ENCODE measurements around the gene RTN4RL1. TPM values are rescaled to one million over a fixed set of nuclear protein-coding genes. Genes with fewer than 3 reads are reported as not detected.

RTN4RL1 gene
- total and polyA plus RNA-seq, 4 experiments from 2014 or later: 0.27 to 2.0 (median 0.39) TPM

DNA sequence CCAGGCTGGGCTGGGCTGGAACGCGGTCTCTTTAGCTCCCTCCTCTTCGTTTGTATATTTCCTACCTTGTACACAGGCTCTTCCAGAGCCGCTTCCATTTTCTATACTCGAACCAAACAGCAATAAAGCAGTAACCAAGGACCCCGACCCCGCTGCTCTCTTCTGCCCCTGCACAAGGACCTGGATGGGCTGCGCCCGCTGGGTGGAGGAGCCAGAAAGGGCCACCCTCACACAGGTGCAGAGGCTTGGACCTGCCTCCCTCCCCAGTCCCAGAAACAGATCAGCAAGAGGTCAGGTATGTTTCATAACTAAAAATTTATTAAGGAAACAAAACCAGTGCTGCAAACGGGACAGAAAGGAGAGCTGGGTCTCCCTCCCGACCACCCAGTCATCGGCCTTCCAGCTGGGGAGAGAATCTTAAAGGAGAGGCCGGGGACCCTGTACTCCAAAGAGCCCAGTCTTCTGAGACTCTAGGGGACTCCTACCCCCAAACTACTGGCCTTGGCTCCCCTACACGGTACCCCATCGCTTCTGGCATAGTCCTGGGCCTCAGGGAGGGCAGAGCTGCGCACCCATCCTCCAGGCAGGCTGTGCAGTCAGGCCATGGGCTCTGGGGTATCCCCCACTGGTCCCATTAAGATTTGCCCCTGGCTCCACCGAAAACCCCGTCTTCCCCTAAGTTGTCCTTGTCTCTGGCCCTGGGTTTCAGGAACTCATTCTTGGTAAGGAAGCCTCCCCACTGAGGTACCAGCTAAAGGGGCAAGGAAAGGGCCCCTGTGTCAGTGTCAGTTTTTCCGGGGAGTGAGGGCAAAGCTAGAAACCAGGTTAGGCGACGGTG is 34.6 kb upstream of the RTN4RL1 start:
- no peaks in the 10 kb centered on the region for H3K27me3 ChIP-seq (ENCODE audit: insufficient read depth, low read length)
- no peaks in the 10 kb centered on the region for H3K9me3 Mint-ChIP-seq
- H3K36me3 ChIP-seq (ENCODE audit: insufficient read depth, low read length): peaks cover 16% of the 10 kb centered on the region
- H3K4me3 Mint-ChIP-seq: peak overlapping the region in 6 of 8 donors; percentile 3 to 31 (median 8)
- intact Hi-C loops (cut with micrococcal nuclease): no loop called here
- ChIA-PET CTCF (ENCODE audit: partially characterized antibody) (interaction anchor here (0.6 to 8.6 kb wide), 6 partner anchors 10 to 210 kb away, joined by 4 to 192 read pairs (median 8); no protein-coding TSS in a partner anchor), POLR2A (ENCODE audit: partially characterized antibody) (interaction anchor here (0.6 to 6.8 kb wide), 4 partner anchors 30 to 238 kb away, joined by 3 to 75 read pairs (median 8); no protein-coding TSS in a partner anchor)
- H3K36me3 Mint-ChIP-seq: peaks cover 31 to 33% of the 10 kb centered on the region in 2 donors
- H3K27ac Mint-ChIP-seq: peak overlapping the region in 6 of 7 donors; percentile 7 to 68 (median 50)
- H3K27me3 Mint-ChIP-seq: no peaks in the 10 kb centered on the region
- no peak overlapping the region for H3K4me3 ChIP-seq (ENCODE audit: low read length in 2 of 2)
- DNase-seq: no peak
- H3K27ac ChIP-seq (ENCODE audit: low read depth, low read length): no peak overlapping the region
- H3K4me1 ChIP-seq (ENCODE audit: insufficient read depth, low read length): peaks cover 13% of the 10 kb centered on the region
- peaks cover 5 to 11% (median 7%) of the 10 kb centered on the region in 4 donors for H3K4me1 Mint-ChIP-seq
- H3K9me3 ChIP-seq (ENCODE audit: control insufficient read depth in 1 of 2, low read length in 2 of 2): no peaks in the 10 kb centered on the region

DNA sequence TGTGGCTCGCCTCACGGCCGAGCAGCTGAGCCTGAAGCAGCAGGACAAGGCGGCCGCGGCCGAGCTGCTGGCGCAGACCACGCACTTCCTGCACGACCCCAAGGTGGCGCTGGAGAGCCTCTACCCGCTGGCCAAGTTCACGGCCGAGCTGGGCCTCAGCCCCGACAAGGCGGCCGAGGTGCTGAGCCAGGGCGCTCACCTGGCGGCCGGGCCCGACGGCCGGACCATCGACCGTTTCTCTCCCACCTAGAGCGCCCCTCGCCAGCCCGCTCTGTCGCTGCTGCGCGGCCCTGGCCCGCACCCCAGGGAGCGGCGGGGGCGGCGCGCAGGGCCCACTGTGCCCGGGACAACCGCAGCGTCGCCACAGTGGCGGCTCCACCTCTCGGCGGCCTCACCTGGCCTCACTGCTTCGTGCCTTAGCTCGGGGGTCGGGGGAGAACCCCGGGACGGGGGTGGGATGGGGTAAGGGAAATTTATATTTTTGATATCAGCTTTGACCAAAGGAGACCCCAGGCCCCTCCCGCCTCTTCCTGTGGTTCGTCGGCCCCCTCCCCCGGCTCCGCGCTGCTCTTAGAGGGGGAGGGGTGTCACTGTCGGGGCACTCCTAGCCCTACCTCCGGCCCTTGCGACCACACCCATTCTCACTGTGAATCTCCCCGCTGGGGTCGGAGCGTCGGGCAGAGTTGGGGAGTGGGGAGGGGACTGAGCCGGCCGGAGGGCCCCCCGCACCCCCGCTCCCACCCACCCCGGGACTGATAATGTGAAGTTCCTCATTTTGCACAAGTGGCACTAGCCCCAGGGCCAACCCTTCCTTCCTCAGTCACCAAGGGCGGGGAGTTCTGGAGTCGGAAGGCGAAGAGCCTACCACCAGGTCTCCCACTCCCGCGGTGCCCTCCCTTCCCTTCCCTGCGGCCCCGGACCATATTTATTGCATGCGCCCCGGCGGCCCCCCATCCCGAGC is 33.7 kb upstream of the RTN4RL1 start:
- Mint-ChIP-seq H3K9me3 (no peaks in the 10 kb centered on the region), H3K27me3 (no peaks in the 10 kb centered on the region), H3K4me1 (peaks cover 3 to 16% (median 11%) of the 10 kb centered on the region in 4 donors), H3K4me3 (peak overlapping the region in 4 of 8 donors; percentile 7 to 57 (median 18)), H3K36me3 (peaks cover 22 to 30% of the 10 kb centered on the region in 2 donors), H3K27ac (peak overlapping the region in 1 of 7 donors; percentile 55)
- Histone ChIP-seq H3K4me3 (ENCODE audit: low read length in 2 of 2) (no peak overlapping the region), H3K36me3 (ENCODE audit: insufficient read depth, low read length) (peaks cover 7% of the 10 kb centered on the region), H3K27me3 (ENCODE audit: insufficient read depth, low read length) (no peaks in the 10 kb centered on the region), H3K4me1 (ENCODE audit: insufficient read depth, low read length) (peaks cover 14% of the 10 kb centered on the region), H3K27ac (ENCODE audit: low read depth, low read length) (no peak overlapping the region), H3K9me3 (ENCODE audit: control insufficient read depth in 1 of 2, low read length in 2 of 2) (no peaks in the 10 kb centered on the region)
- CTCF ChIA-PET (ENCODE audit: partially characterized antibody): interaction anchor here (0.6 to 8.6 kb wide), 27 partner anchors 11 to 342 kb away, joined by 3 to 192 read pairs (median 4); no protein-coding TSS in a partner anchor
- POLR2A ChIA-PET (ENCODE audit: partially characterized antibody): interaction anchor here (0.5 to 6.8 kb wide), 12 partner anchors 30 to 278 kb away, joined by 3 to 75 read pairs (median 3); partner anchors contain the start of gene TSR1
- intact Hi-C loops (cut with micrococcal nuclease): no loop called here
- peak in 4 of 5 donors; percentile 48 to 58 (median 54) for DNase-seq

DNA sequence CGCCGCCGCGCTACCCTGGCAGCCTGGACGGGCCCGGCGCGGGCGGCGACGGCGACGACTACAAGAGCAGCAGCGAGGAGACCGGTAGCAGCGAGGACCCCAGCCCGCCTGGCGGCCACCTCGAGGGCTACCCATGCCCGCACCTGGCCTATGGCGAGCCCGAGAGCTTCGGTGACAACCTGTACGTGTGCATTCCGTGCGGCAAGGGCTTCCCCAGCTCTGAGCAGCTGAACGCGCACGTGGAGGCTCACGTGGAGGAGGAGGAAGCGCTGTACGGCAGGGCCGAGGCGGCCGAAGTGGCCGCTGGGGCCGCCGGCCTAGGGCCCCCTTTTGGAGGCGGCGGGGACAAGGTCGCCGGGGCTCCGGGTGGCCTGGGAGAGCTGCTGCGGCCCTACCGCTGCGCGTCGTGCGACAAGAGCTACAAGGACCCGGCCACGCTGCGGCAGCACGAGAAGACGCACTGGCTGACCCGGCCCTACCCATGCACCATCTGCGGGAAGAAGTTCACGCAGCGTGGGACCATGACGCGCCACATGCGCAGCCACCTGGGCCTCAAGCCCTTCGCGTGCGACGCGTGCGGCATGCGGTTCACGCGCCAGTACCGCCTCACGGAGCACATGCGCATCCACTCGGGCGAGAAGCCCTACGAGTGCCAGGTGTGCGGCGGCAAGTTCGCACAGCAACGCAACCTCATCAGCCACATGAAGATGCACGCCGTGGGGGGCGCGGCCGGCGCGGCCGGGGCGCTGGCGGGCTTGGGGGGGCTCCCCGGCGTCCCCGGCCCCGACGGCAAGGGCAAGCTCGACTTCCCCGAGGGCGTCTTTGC is 32.8 kb upstream of the RTN4RL1 start:
- peaks cover under 1% of the 10 kb centered on the region for H3K36me3 ChIP-seq (ENCODE audit: insufficient read depth, low read length)
- POLR2A ChIA-PET (ENCODE audit: partially characterized antibody): interaction anchor here (0.5 to 6.8 kb wide), 14 partner anchors 16 to 278 kb away, joined by 3 to 75 read pairs (median 5); partner anchors contain the start of genes OVCA2 and TSR1
- H3K9me3 ChIP-seq (ENCODE audit: control insufficient read depth in 1 of 2, low read length in 2 of 2): no peaks in the 10 kb centered on the region
- DNase-seq: peak in 2 of 5 donors; percentile 31 to 39
- no peak overlapping the region for H3K27ac ChIP-seq (ENCODE audit: low read depth, low read length)
- CTCF ChIA-PET (ENCODE audit: partially characterized antibody): interaction anchor here (0.7 to 8.6 kb wide), 27 partner anchors 11 to 341 kb away, joined by 3 to 192 read pairs (median 4); no protein-coding TSS in a partner anchor
- H3K27me3 ChIP-seq (ENCODE audit: insufficient read depth, low read length): no peaks in the 10 kb centered on the region
- intact Hi-C loops (cut with micrococcal nuclease): no loop called here
- H3K36me3 Mint-ChIP-seq: peaks cover 15 to 23% of the 10 kb centered on the region in 2 donors
- H3K9me3 Mint-ChIP-seq: no peaks in the 10 kb centered on the region
- H3K4me1 Mint-ChIP-seq: peaks cover 6 to 25% (median 15%) of the 10 kb centered on the region in 4 donors
- no peak overlapping the region for H3K4me3 ChIP-seq (ENCODE audit: low read length in 2 of 2)
- H3K27ac Mint-ChIP-seq: no peak overlapping the region
- peak overlapping the region in 2 of 8 donors; percentile 17 to 57 for H3K4me3 Mint-ChIP-seq
- peaks cover 20% of the 10 kb centered on the region for H3K4me1 ChIP-seq (ENCODE audit: insufficient read depth, low read length)
- no peaks in the 10 kb centered on the region for H3K27me3 Mint-ChIP-seq

- H3K4me3 ChIP-seq (ENCODE audit: low read length in 2 of 2): no peak overlapping the region
- H3K36me3 ChIP-seq (ENCODE audit: insufficient read depth, low read length): no peaks in the 10 kb centered on the region
- no peak overlapping the region for H3K4me3 Mint-ChIP-seq
- H3K9me3 Mint-ChIP-seq: no peaks in the 10 kb centered on the region
- no peaks in the 10 kb centered on the region for H3K27me3 Mint-ChIP-seq
- peaks cover 7 to 27% (median 17%) of the 10 kb centered on the region in 4 donors for H3K4me1 Mint-ChIP-seq
- no peak for DNase-seq
- no peaks in the 10 kb centered on the region for H3K27me3 ChIP-seq (ENCODE audit: insufficient read depth, low read length)
- no peak overlapping the region for H3K27ac Mint-ChIP-seq
- peaks cover 21% of the 10 kb centered on the region for H3K4me1 ChIP-seq (ENCODE audit: insufficient read depth, low read length)
- intact Hi-C loops (cut with micrococcal nuclease): no loop called here
- ChIA-PET CTCF (ENCODE audit: partially characterized antibody) (interaction anchor here (0.9 to 8.6 kb wide), 22 partner anchors 8 to 341 kb away, joined by 3 to 192 read pairs (median 4); no protein-coding TSS in a partner anchor), POLR2A (ENCODE audit: partially characterized antibody) (interaction anchor here (1.1 to 6.8 kb wide), 12 partner anchors 8 to 246 kb away, joined by 3 to 75 read pairs (median 11); partner anchors contain the start of genes OVCA2, SMG6 and SRR)
- H3K9me3 ChIP-seq (ENCODE audit: control insufficient read depth in 1 of 2, low read length in 2 of 2): no peaks in the 10 kb centered on the region
- no peak overlapping the region for H3K27ac ChIP-seq (ENCODE audit: low read depth, low read length)
- H3K36me3 Mint-ChIP-seq: peaks cover 12 to 18% of the 10 kb centered on the region in 2 donors
Measured at GRCh38 chr17:2057175-2057759, 32.1 kb upstream of the RTN4RL1 start.

DNA sequence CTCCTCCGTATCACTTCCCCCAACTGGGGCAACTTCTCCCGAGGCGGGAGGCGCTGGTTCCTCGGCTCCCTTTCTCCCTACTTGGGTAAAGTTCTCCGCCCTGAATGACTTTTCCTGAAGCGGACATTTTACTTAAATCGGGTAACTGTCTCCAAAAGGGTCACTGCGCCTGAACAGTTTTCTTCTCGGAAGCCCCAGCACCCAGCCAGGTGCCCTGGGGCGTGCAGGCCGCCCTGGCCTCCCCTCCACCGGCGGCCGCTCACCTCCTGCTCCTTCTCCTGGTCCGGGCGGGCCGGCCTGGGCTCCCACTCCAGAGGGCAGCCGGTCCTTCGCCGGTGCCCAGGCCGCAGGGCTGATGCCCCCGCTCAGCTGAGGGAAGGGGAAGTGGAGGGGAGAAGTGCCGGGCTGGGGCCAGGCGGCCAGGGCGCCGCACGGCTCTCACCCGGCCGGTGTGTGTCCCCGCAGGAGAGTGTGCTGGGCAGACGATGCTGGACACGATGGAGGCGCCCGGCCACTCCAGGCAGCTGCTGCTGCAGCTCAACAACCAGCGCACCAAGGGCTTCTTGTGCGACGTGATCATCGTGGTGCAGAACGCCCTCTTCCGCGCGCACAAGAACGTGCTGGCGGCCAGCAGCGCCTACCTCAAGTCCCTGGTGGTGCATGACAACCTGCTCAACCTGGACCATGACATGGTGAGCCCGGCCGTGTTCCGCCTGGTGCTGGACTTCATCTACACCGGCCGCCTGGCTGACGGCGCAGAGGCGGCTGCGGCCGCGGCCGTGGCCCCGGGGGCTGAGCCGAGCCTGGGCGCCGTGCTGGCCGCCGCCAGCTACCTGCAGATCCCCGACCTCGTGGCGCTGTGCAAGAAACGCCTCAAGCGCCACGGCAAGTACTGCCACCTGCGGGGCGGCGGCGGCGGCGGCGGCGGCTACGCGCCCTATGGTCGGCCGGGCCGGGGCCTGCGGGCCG is 31.4 kb upstream of the RTN4RL1 start:
- Mint-ChIP-seq H3K36me3 (peaks cover 5 to 12% of the 10 kb centered on the region in 2 donors), H3K4me3 (peak overlapping the region; percentile 67 to 84 (median 76)), H3K27ac (peak overlapping the region in 4 of 7 donors; percentile 23 to 86 (median 80)), H3K27me3 (no peaks in the 10 kb centered on the region), H3K9me3 (no peaks in the 10 kb centered on the region), H3K4me1 (peaks cover 13 to 34% (median 23%) of the 10 kb centered on the region in 4 donors)
- Histone ChIP-seq H3K4me3 (ENCODE audit: low read length in 2 of 2) (peak overlapping the region in 1 of 2 donors; percentile 51), H3K27ac (ENCODE audit: low read depth, low read length) (no peak overlapping the region), H3K9me3 (ENCODE audit: control insufficient read depth in 1 of 2, low read length in 2 of 2) (no peaks in the 10 kb centered on the region), H3K4me1 (ENCODE audit: insufficient read depth, low read length) (peaks cover 27% of the 10 kb centered on the region), H3K36me3 (ENCODE audit: insufficient read depth, low read length) (no peaks in the 10 kb centered on the region), H3K27me3 (ENCODE audit: insufficient read depth, low read length) (no peaks in the 10 kb centered on the region)
- DNase-seq: peak; percentile 63 to 72 (median 68)
- ChIA-PET CTCF (ENCODE audit: partially characterized antibody) (interaction anchor here (0.8 to 8.6 kb wide), 22 partner anchors 9 to 297 kb away, joined by 3 to 192 read pairs (median 5); partner anchors contain the start of genes SMG6 and SRR), POLR2A (ENCODE audit: partially characterized antibody) (interaction anchor here (0.7 to 6.8 kb wide), 22 partner anchors 8 to 407 kb away, joined by 3 to 75 read pairs (median 8); partner anchors contain the start of genes OVCA2, RILP, RTN4RL1 and SMG6)
- intact Hi-C loops (cut with micrococcal nuclease): no loop called here

All from CD4-positive, alpha-beta memory T cell (primary cell).